Fibroblast of the aortic adventitia (primary cell): ENCODE results near the gene TENT5C. TPM values are rescaled to one million over a fixed set of nuclear protein-coding genes. Genes with fewer than 3 reads are reported as not detected.
A peak's percentile ranks its signal among the peaks of the same experiment; 100 is the strongest.

Experiments
- DNase-seq: peaks from one replicate; pipeline ENCODE4 v3.0.0-alpha.2; 2010; ENCODE audit warnings: low read depth
- H3K4me3 ChIP-seq: 2 replicates; pipeline ENCODE4 v1.5.1; 2011; ENCODE audit warnings: low read depth, mild to moderate bottlenecking, control low read depth, low read length, moderate library complexity
- CTCF ChIP-seq: IDR thresholded peaks from 2 replicates; pipeline ENCODE4 v1.5.1; 2011; ENCODE audit warnings: mild to moderate bottlenecking, low read length, control low read depth, inconsistent platforms; ENCODE audit not compliant: insufficient read depth
- total RNA-seq: library from RNA; depleted of rRNA; stranded (reverse); fragments of >200 nt; gene quantifications from 2 replicates; pipeline ENCODE4 v1.2.3, GENCODE V29; 2012; ENCODE audit warnings: low replicate concordance

TENT5C gene
- total RNA-seq, 1 donor: 0.45 TPM

- no peak overlapping the region for H3K4me3 ChIP-seq
- no peak for TF ChIP-seq CTCF
- peak; percentile 23 for DNase-seq
Observed at GRCh38 chr1:117611894-117612483, 6.1 kb downstream of the TENT5C start.

DNA sequence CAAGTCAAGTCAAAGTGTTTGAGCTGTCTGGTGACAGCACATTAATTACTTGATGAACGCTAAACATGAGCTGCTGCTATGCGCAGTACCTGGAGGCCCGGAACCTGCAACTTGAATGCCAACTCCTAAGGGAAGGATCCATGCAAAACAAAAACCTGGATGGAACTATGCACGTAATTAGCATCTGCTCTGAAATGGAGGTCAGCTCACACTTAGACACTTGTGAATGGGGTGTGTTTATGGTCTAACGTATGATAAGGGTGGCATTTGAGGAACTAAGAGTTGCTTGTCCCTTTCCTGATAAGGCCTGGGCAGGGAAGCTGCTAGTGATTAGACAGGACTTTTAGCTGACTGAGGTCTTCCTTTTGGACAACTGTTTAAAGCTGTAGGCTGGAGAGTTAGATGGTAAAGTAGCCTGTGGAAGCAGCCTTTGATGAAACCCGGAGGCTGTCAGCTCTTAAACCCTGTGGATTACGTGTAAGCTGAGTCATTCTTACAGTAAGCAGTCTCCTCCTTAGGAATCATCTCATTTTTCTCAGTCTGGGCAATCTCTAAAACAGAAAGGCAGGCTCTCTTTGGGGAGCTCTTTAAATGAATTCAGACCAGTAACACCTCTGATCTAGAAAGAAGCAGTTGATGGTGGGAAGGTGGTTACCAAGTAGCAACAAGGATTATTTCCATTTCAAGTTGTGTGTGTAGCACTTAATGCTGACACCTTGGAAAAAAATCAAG, 6.8 kb downstream of the TENT5C start:
- DNase-seq: peak; percentile 80
- no peak overlapping the region for H3K4me3 ChIP-seq
- no peak for TF ChIP-seq CTCF

- DNase-seq: peak; percentile 19
- H3K4me3 ChIP-seq: no peak overlapping the region
- no peak for TF ChIP-seq CTCF
Observed at GRCh38 chr1:117613249-117613968, 7.6 kb downstream of the TENT5C start.

DNA sequence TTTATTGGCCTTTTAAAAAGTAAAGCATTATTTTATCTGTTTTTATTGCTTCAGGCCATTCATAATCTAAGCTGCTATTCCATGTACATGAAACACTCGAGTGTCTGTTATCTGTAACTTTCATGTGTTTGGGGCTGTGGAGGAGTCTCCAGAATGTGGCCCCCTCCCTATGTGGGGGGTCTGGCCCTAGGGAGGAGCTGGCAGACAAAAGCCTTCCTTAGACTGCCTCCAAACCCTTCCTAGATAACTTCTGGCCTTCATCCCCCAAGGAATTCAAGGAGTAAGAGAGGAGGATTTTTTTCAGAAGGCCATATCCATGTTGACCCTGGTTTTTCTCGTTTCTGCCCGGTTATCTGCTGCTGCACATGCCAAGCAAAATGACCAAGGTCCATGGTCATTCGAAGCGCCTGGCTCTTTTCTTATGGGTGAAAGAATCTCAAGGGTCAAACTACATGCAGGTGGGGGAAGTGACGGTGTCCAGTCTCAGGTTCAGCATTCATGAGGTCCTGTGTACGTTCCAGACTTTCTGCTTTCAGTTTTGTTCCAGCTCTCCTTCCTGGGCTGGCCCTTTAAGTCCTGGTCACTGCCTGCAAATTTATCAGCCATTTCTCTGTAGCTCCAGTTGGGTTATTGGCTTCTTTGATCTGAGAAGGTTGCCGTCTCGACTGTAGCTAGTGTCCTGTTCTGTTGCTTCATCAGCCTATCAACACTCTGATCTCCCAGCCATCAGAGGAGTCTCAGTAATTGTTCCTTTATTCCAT, 8.3 kb downstream of the TENT5C start:
- DNase-seq: no peak
- H3K4me3 ChIP-seq: no peak overlapping the region
- TF ChIP-seq CTCF: no peak

DNA sequence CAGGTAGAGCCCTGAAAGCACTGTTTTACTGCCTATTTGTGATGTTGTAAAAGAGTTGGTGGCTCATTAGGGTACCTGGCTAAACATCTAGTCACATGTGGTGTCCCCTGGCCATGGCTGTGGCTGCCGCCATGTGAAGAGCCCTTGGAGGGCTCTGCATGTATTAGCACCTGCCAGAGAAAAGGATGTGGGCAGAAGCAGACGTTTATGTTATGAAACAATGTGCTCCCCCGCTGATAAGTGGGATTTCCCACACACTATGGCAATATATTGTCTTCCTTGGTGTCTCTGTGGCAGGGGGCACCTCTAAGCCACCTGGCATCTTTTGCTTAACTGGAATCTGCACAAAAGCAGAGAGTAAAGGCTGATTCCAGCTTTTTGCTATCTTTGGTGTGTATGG, 9.6 kb downstream of the TENT5C start:
- no peak for DNase-seq
- no peak for TF ChIP-seq CTCF
- no peak overlapping the region for H3K4me3 ChIP-seq

- TF ChIP-seq CTCF: no peak
- DNase-seq: no peak
- H3K4me3 ChIP-seq: no peak overlapping the region
Observed at GRCh38 chr1:117616356-117616755, 10.5 kb downstream of the TENT5C start.
